ENCODE data around the gene HINT3.

Gene HINT3

GRCh38 chr6:125957391-125957693 is 772 bp downstream of the HINT3 start:
- Histone ChIP-seq H3K36me3 (ENCODE audit: low read length) (no peaks in the 10 kb centered on the region), H3K9me3 (ENCODE audit: insufficient read depth, low read length) (no peaks in the 10 kb centered on the region), H3K4me2 (ENCODE audit: low read depth, low read length, poor library complexity, severe bottlenecking) (peak overlapping the region; percentile 88), H3K4me3 (ENCODE audit: insufficient read depth, low read length, poor library complexity, severe bottlenecking) (peak overlapping the region; percentile 82), H3K27me3 (ENCODE audit: low read length) (no peaks in the 10 kb centered on the region), H4K20me1 (ENCODE audit: low read depth, low read length) (peaks cover under 1% of the 10 kb centered on the region; the same call in 1 of the 2 replicates), H3K27ac (ENCODE audit: low read depth, low read length) (no peak overlapping the region), H3K79me2 (ENCODE audit: insufficient read depth, low read length) (peaks cover 14% of the 10 kb centered on the region; the same call in 1 of the 2 replicates), H3K9me2 (replicated peaks; ENCODE audit: insufficient read depth, low read length) (no peaks in the 10 kb centered on the region), H3F3A (ENCODE audit: insufficient read depth) (no peaks in the 10 kb centered on the region), H3K9ac (ENCODE audit: low read length) (peak overlapping the region; percentile 91), H2AFZ (ENCODE audit: low read depth, low read length, severe bottlenecking) (peak overlapping the region; percentile 96)
- TF ChIP-seq CTCF (IDR thresholded peaks at IDR 0.05; ENCODE audit: insufficient read depth, low read length, poor library complexity, severe bottlenecking) (no peak), EZH2phosphoT487 (conservative IDR thresholded peaks at IDR 0.05; ENCODE audit: low read length) (no peak)

GRCh38 chr6:125957845-125958244 is 1.3 kb downstream of the HINT3 start:
- H3K27me3 ChIP-seq (ENCODE audit: low read length) = no peaks in the 10 kb centered on the region
- H3K4me3 ChIP-seq (ENCODE audit: insufficient read depth, low read length, poor library complexity, severe bottlenecking) = peak overlapping the region; percentile 82
- H2AFZ ChIP-seq (ENCODE audit: low read depth, low read length, severe bottlenecking) = no peak overlapping the region
- no peaks in the 10 kb centered on the region for H3K36me3 ChIP-seq (ENCODE audit: low read length)
- no peaks in the 10 kb centered on the region for H3K9me3 ChIP-seq (ENCODE audit: insufficient read depth, low read length)
- H4K20me1 ChIP-seq (ENCODE audit: low read depth, low read length) = peaks cover 4% of the 10 kb centered on the region; the same call in 1 of the 2 replicates
- no peaks in the 10 kb centered on the region for H3K9me2 ChIP-seq (replicated peaks; ENCODE audit: insufficient read depth, low read length)
- H3K27ac ChIP-seq (ENCODE audit: low read depth, low read length) = no peak overlapping the region
- no peaks in the 10 kb centered on the region for H3F3A ChIP-seq (ENCODE audit: insufficient read depth)
- peaks cover 14% of the 10 kb centered on the region for H3K79me2 ChIP-seq (ENCODE audit: insufficient read depth, low read length)
- TF ChIP-seq EZH2phosphoT487 (conservative IDR thresholded peaks at IDR 0.05; ENCODE audit: low read length) (no peak), CTCF (IDR thresholded peaks at IDR 0.05; ENCODE audit: insufficient read depth, low read length, poor library complexity, severe bottlenecking) (no peak)
- peak overlapping the region; percentile 88 for H3K4me2 ChIP-seq (ENCODE audit: low read depth, low read length, poor library complexity, severe bottlenecking)
- H3K9ac ChIP-seq (ENCODE audit: low read length) = peak overlapping the region; percentile 91

GRCh38 chr6:125959041-125959440 is 2.5 kb downstream of the HINT3 start:
- Histone ChIP-seq H3K27ac (ENCODE audit: low read depth, low read length) (no peak overlapping the region), H3K9me2 (replicated peaks; ENCODE audit: insufficient read depth, low read length) (no peaks in the 10 kb centered on the region), H3K79me2 (ENCODE audit: insufficient read depth, low read length) (peaks cover 19% of the 10 kb centered on the region), H3K4me3 (ENCODE audit: insufficient read depth, low read length, poor library complexity, severe bottlenecking) (no peak overlapping the region), H3K36me3 (ENCODE audit: low read length) (no peaks in the 10 kb centered on the region), H3K9ac (ENCODE audit: low read length) (no peak overlapping the region), H3K9me3 (ENCODE audit: insufficient read depth, low read length) (no peaks in the 10 kb centered on the region), H4K20me1 (ENCODE audit: low read depth, low read length) (peaks cover 4% of the 10 kb centered on the region; the same call in 1 of the 2 replicates), H3F3A (ENCODE audit: insufficient read depth) (no peaks in the 10 kb centered on the region), H3K4me2 (ENCODE audit: low read depth, low read length, poor library complexity, severe bottlenecking) (no peak overlapping the region), H3K27me3 (ENCODE audit: low read length) (no peaks in the 10 kb centered on the region), H2AFZ (ENCODE audit: low read depth, low read length, severe bottlenecking) (no peak overlapping the region)
- TF ChIP-seq CTCF (IDR thresholded peaks at IDR 0.05; ENCODE audit: insufficient read depth, low read length, poor library complexity, severe bottlenecking) (no peak), EZH2phosphoT487 (conservative IDR thresholded peaks at IDR 0.05; ENCODE audit: low read length) (no peak)
